SJSA1 (cell line): ENCODE results near the gene AFF3. TPM values are rescaled to one million over a fixed set of nuclear protein-coding genes. Genes with fewer than 3 reads are reported as not detected.

Source experiments
- DNase-seq, 2 experiments: peaks; one replicate each; pipeline ENCODE4 v3.0.0-alpha.2; 2015 to 2020; ENCODE audit warnings: low spot score in 2 of 2, low read depth in 1 of 2
- H3K27ac ChIP-seq: fragments of 250-450 bp; sonication (Bioruptor Pico); 2 replicates; pipeline ENCODE4 v1.5.1; 2020; ENCODE audit warnings: mild to moderate bottlenecking, moderate library complexity
- H3K27me3 ChIP-seq: fragments of 250-450 bp; sonication (Bioruptor Pico); replicated peaks from 2 replicates; pipeline ENCODE4 v1.5.1; 2020; ENCODE audit warnings: mild to moderate bottlenecking, moderate library complexity
- H3K36me3 ChIP-seq: fragments of 250-450 bp; sonication (Bioruptor Pico); 2 replicates; pipeline ENCODE4 v1.5.1; 2020; ENCODE audit warnings: mild to moderate bottlenecking
- H3K4me1 ChIP-seq: fragments of 250-450 bp; sonication (Bioruptor Pico); replicated peaks from 2 replicates; pipeline ENCODE4 v1.6.1; 2021; ENCODE audit warnings: mild to moderate bottlenecking
- H3K4me3 ChIP-seq: fragments of 250-450 bp; sonication (Bioruptor Pico); 2 replicates; pipeline ENCODE4 v1.5.1; 2020; ENCODE audit warnings: mild to moderate bottlenecking
- H3K9me3 ChIP-seq: fragments of 250-450 bp; sonication (Bioruptor Pico); replicated peaks from 2 replicates; pipeline ENCODE4 v1.5.1; 2020; ENCODE audit warnings: mild to moderate bottlenecking
- total RNA-seq: library from RNA; depleted of rRNA; stranded (reverse); fragments of >200 nt; shearing (Covaris generic); gene quantifications from 2 replicates; pipeline ENCODE4 v1.2.3, GENCODE V29; 2014

Gene AFF3
- total RNA-seq, 1 experiment from 2014 or later: 0.18 TPM

DNA sequence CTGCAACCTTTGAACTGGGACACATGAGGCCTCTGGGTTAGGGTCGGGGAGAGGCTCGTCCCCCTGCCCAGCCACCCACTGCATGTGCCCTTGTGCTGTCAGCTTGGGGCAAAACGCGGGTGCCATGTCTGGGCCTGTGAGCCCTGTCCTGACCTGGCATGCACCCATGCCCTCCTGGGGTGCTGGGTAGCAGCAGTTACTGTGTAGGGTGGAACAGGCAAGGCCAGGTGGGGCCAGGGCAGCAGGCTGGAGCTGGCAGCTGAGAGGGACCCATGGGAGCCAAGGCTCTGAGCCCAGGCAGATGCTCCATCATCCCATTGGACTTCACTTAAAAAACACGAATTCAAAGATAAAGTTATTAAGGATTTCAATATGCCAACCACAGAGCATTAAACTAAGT, 518.8 kb downstream of the AFF3 start:
- no peaks in the 10 kb centered on the region for H3K9me3 ChIP-seq
- H3K27me3 ChIP-seq: no peaks in the 10 kb centered on the region
- H3K36me3 ChIP-seq: no peaks in the 10 kb centered on the region
- no peak overlapping the region for H3K4me3 ChIP-seq
- no peak for DNase-seq
- H3K27ac ChIP-seq: no peak overlapping the region
- no peaks in the 10 kb centered on the region for H3K4me1 ChIP-seq

DNA sequence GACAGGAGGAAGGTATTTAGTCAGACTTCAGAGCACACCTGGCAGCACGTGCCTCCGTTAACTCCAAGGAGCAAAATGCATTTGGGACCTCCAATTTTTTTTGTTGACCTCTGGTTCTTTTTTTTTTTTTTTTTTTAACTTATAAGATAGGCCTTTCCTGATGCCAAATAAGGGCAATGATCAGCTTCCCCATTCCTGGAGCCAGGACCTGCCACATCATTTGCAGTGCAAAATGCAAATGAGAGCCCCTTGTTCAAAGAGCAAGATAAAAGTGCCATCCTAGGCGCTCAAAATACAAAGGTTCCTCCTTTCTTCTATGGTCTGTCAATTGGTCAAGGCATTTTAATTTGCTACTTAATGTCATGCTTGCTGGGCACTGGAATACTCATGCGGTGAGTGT, 519.4 kb downstream of the AFF3 start:
- no peaks in the 10 kb centered on the region for H3K4me1 ChIP-seq
- no peak overlapping the region for H3K4me3 ChIP-seq
- H3K9me3 ChIP-seq: no peaks in the 10 kb centered on the region
- H3K36me3 ChIP-seq: no peaks in the 10 kb centered on the region
- H3K27ac ChIP-seq: no peak overlapping the region
- no peak for DNase-seq
- H3K27me3 ChIP-seq: no peaks in the 10 kb centered on the region

GRCh38 chr2:99622534-99622933, 519.9 kb downstream of the AFF3 start:
- H3K27ac ChIP-seq: no peak overlapping the region
- no peaks in the 10 kb centered on the region for H3K36me3 ChIP-seq
- no peaks in the 10 kb centered on the region for H3K9me3 ChIP-seq
- H3K4me1 ChIP-seq: no peaks in the 10 kb centered on the region
- no peaks in the 10 kb centered on the region for H3K27me3 ChIP-seq
- no peak for DNase-seq
- H3K4me3 ChIP-seq: no peak overlapping the region

- Histone ChIP-seq H3K4me3 (no peak overlapping the region), H3K4me1 (no peaks in the 10 kb centered on the region), H3K27me3 (no peaks in the 10 kb centered on the region), H3K9me3 (no peaks in the 10 kb centered on the region), H3K27ac (no peak overlapping the region), H3K36me3 (no peaks in the 10 kb centered on the region)
- DNase-seq: no peak
Measured at GRCh38 chr2:99621774-99622173, 520.6 kb downstream of the AFF3 start.

- Histone ChIP-seq H3K4me3 (no peak overlapping the region), H3K27ac (no peak overlapping the region), H3K36me3 (no peaks in the 10 kb centered on the region), H3K27me3 (no peaks in the 10 kb centered on the region), H3K4me1 (no peaks in the 10 kb centered on the region), H3K9me3 (no peaks in the 10 kb centered on the region)
- DNase-seq: no peak
Measured at GRCh38 chr2:99621106-99621505, 521.3 kb downstream of the AFF3 start.

DNA sequence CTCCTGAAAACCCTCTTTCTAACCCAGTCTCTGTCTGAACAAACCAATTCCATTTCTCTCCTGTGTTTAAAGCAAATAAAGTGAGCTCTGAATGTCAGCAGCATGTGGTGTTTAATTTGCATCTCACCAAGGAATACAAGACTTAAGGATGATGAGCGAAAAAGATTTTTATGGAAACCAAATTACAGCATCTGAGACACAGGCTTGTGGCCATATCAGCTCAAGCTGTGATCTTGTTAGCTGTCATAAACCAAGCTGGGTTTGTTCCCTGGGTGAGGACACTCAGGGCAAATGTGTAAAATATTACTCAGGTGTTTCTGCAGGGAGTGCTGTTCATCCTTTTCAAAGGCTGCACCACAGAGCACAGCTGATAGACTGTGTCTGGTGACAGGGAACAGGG, 523.2 kb downstream of the AFF3 start:
- Histone ChIP-seq H3K4me3 (no peak overlapping the region), H3K27ac (no peak overlapping the region), H3K27me3 (no peaks in the 10 kb centered on the region), H3K36me3 (no peaks in the 10 kb centered on the region), H3K9me3 (no peaks in the 10 kb centered on the region), H3K4me1 (no peaks in the 10 kb centered on the region)
- DNase-seq: no peak

DNA sequence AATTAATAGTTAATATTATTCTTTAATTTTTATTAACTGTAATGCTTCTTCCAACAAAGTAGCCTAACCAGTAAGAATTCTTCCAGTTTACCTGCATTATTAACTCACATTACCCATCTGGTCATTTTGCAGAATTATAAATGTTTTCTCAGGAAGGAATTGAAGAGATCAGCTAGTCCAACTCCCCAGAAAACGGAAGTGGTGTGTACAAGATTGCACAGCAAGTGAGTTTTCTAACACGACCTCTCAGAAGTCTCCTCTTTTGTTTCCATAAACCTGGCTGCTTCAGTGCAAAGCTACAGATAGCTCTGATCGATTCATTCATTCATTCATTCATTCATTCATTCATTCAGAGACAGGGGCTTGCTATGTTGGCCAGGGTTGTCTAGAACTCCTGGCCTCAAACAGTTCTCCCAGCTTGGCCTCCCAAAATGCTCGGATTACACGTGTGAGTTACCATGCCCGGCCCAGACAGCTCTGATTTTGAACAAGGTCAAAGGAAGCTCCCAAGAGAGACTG, 523.8 kb downstream of the AFF3 start:
- no peak overlapping the region for H3K27ac ChIP-seq
- H3K9me3 ChIP-seq: no peaks in the 10 kb centered on the region

GRCh38 chr2:99617811-99618210, 524.6 kb downstream of the AFF3 start:
- Histone ChIP-seq H3K4me1 (no peaks in the 10 kb centered on the region), H3K27ac (no peak overlapping the region), H3K27me3 (no peaks in the 10 kb centered on the region), H3K4me3 (no peak overlapping the region), H3K9me3 (no peaks in the 10 kb centered on the region), H3K36me3 (no peaks in the 10 kb centered on the region)
- DNase-seq: no peak

More for the DNA sequence above, 523.8 kb downstream of the AFF3 start:
- Histone ChIP-seq H3K4me3 (no peak overlapping the region), H3K36me3 (no peaks in the 10 kb centered on the region), H3K4me1 (no peaks in the 10 kb centered on the region), H3K27me3 (no peaks in the 10 kb centered on the region)
- DNase-seq: no peak

DNA sequence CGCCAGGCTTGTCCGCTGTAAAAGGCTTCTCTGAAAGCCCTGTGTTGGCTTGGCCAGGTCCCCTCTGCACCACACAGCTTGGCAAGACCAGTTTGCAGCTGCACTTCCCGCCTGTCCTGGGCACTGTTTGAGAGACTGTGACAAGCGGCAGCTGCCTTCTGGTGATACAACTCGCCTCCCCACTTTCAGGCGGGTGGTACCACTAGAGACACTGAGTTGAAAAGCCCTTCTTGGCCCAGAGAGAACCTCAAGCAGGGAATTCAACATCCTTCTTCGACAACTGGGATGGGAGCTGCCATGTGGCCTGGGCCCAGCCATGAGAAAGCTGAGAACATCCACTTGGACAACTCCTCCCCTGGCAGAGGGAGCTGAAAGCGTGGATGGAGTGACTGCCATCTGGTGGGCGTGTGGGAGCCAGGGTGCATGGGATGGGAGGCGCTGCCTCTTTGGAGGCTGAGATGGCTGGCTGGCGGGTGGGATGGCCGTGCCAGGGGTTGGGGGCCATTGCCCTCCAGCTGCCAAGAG, 527.1 kb downstream of the AFF3 start:
- no peaks in the 10 kb centered on the region for H3K4me1 ChIP-seq
- H3K9me3 ChIP-seq: no peaks in the 10 kb centered on the region
- H3K36me3 ChIP-seq: no peaks in the 10 kb centered on the region
- no peak overlapping the region for H3K4me3 ChIP-seq
- no peaks in the 10 kb centered on the region for H3K27me3 ChIP-seq
- no peak for DNase-seq
- H3K27ac ChIP-seq: no peak overlapping the region

- no peak for DNase-seq
- Histone ChIP-seq H3K4me1 (no peaks in the 10 kb centered on the region), H3K9me3 (no peaks in the 10 kb centered on the region; the same call in 1 of the 2 replicates), H3K27me3 (no peaks in the 10 kb centered on the region), H3K4me3 (no peak overlapping the region), H3K27ac (no peak overlapping the region), H3K36me3 (no peaks in the 10 kb centered on the region)
Measured at GRCh38 chr2:99613980-99614379, 528.4 kb downstream of the AFF3 start.

DNA sequence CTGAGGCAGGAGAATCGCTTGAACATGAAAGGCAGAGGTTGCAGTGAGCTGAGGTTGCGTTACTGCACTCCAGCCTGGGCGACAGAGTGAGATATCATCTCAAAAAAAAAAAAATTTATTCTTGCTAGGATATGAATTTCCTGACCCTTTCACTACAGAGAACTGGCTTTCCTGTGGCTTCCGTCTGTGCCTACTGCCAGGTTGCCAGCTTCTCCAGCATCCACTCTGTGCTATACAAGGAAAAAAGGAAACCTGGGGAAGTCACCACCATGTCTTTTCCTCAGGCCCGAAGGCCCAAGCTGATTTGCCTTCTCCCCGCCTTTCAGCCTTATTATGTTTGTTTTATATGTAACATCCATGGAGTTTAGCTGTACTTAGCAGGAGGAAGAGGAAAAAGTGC, 530.6 kb downstream of the AFF3 start:
- H3K4me3 ChIP-seq: no peak overlapping the region
- no peaks in the 10 kb centered on the region for H3K36me3 ChIP-seq
- DNase-seq: no peak
- H3K4me1 ChIP-seq: no peaks in the 10 kb centered on the region
- no peaks in the 10 kb centered on the region for H3K27me3 ChIP-seq
- H3K9me3 ChIP-seq: no peaks in the 10 kb centered on the region; the same call in 1 of the 2 replicates
- H3K27ac ChIP-seq: no peak overlapping the region

DNA sequence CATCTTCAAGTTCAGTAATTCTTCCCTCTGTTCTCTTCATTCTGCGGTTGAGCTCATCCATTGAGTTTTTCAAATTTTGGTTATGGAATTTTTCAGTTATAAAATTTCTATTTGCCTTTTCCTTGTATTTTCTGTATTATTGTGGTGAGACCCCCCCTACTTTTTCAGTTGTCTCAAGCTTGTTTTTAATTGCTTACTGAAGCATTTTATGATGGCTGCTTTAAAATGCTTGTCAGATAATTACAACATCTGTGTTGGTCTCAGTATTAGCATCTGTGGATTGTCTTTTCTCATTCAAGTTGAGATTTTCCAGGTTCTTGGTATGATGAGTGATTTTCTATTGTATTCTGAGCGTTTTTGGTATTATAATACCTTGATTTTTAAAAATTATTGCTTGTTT, 531.4 kb downstream of the AFF3 start:
- DNase-seq: no peak
- Histone ChIP-seq H3K9me3 (no peaks in the 10 kb centered on the region; the same call in 1 of the 2 replicates), H3K4me1 (no peaks in the 10 kb centered on the region), H3K27ac (no peak overlapping the region), H3K27me3 (no peaks in the 10 kb centered on the region), H3K4me3 (no peak overlapping the region), H3K36me3 (no peaks in the 10 kb centered on the region)

DNA sequence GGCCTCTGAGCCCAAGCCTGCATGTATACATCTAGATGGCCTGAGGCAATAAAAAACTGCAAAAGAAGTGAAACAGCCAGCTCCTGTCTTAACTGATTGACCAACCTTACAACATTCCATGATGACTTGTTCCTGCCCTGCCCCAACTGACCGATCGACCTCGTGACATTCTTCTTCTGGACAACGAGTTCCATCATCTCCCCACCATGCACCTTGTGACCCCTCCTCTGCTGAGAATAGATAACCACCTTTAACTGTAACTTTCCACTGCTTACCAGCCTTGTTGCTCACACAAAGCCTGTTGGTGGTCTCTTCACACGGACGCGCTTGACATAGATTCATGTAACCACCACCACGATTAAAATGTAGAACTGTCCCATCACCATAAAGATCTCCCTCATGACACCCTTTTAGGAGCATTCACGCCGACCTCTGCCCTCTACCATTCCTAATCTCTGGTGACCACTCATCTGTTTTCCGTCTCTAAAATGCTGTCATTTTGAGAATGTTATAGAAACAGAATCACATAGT, 532.5 kb downstream of the AFF3 start:
- no peaks in the 10 kb centered on the region for H3K4me1 ChIP-seq
- DNase-seq: no peak

GRCh38 chr2:99608861-99609260, 533.5 kb downstream of the AFF3 start:
- Histone ChIP-seq H3K27ac (no peak overlapping the region), H3K9me3 (no peaks in the 10 kb centered on the region; the same call in 1 of the 2 replicates), H3K36me3 (no peaks in the 10 kb centered on the region), H3K4me3 (no peak overlapping the region), H3K4me1 (no peaks in the 10 kb centered on the region), H3K27me3 (no peaks in the 10 kb centered on the region)
- DNase-seq: no peak

More for the DNA sequence above, 532.5 kb downstream of the AFF3 start:
- no peaks in the 10 kb centered on the region; the same call in 1 of the 2 replicates for H3K9me3 ChIP-seq
- H3K4me3 ChIP-seq: no peak overlapping the region
- no peak overlapping the region for H3K27ac ChIP-seq
- H3K36me3 ChIP-seq: no peaks in the 10 kb centered on the region
- no peaks in the 10 kb centered on the region for H3K27me3 ChIP-seq
